B cell (primary cell): ENCODE results near the gene DTNBP1. TPM values are rescaled to one million over a fixed set of nuclear protein-coding genes. Genes with fewer than 3 reads are reported as not detected.

ENCODE experiments used
- ATAC-seq: fragments of 200-7000 bp; cut with Tn5 transposase; one replicate; pipeline ENCODE4 v1.10.0; 2021; ENCODE audit warnings: low read depth, mild to moderate bottlenecking, moderate number of reproducible peaks, moderate library complexity
- CTCF ChIA-PET: fragments of 350-600 bp; sonication (Branson Sonifier 250); formaldehyde crosslinking; loops from one replicate; lab custom pipeline; 2021; ENCODE audit warnings: antibody characterized with exemption, inconsistent platforms; lab: Charles Lee
- POLR2A ChIA-PET: fragments of 350-600 bp; sonication (Branson Sonifier 250); formaldehyde crosslinking; loops from one replicate; lab custom pipeline; 2021; ENCODE audit warnings: antibody characterized with exemption; lab: Charles Lee
- DNase-seq: peaks from one replicate; pipeline ENCODE4 v3.0.0; 2013
- H2AFZ ChIP-seq: 2 replicates; pipeline ENCODE4 v1.6.1; 2012; ENCODE audit warnings: mild to moderate bottlenecking, low read depth, low read length; ENCODE audit not compliant: insufficient read depth, poor library complexity, severe bottlenecking
- H3K27ac ChIP-seq, 2 donors: 1 replicate in 1 of 2; 2 replicates in 1 of 2; pipeline ENCODE4 v1.5.1; 2012 to 2013; ENCODE audit warnings: low read length in 2 of 2, mild to moderate bottlenecking in 2 of 2, moderate library complexity in 1 of 2
- H3K27me3 ChIP-seq, 4 experiments: fragments of 200-600 bp in 1 of 4; sonication (generic) in 1 of 4; replicated peaks in 1 of 4; 1 replicate in 2 of 4; 2 replicates in 2 of 4; pipeline versions ENCODE4 v1.6.1 to v1.7.0; 2013 to 2016; ENCODE audit warnings: low read length in 3 of 4, mild to moderate bottlenecking in 2 of 4, mixed read lengths in 1 of 4, moderate library complexity in 1 of 4; ENCODE audit not compliant: insufficient read depth in 4 of 4, control insufficient read depth in 3 of 4; ENCODE audit errors: control extremely low read depth in 1 of 4
- H3K36me3 ChIP-seq, 2 experiments: replicated peaks in 1 of 2; 1 replicate in 1 of 2; 2 replicates in 1 of 2; pipeline versions ENCODE4 v1.6.1 to v1.7.1; 2013; ENCODE audit warnings: low read length in 1 of 2; ENCODE audit not compliant: insufficient read depth in 2 of 2, control insufficient read depth in 1 of 2; ENCODE audit errors: control extremely low read depth in 1 of 2, extremely low read depth in 1 of 2
- H3K4me1 ChIP-seq, 2 donors: fragments of 200-600 bp in 1 of 2; sonication (generic) in 1 of 2; 1 replicate in 1 of 2; 2 replicates in 1 of 2; pipeline versions ENCODE4 v1.5.1 to v1.6.1; 2013 to 2017; ENCODE audit warnings: low read length in 2 of 2; ENCODE audit not compliant: control insufficient read depth in 2 of 2, insufficient read depth in 2 of 2
- H3K4me2 ChIP-seq: replicated peaks from 2 replicates; pipeline ENCODE3; 2012; ENCODE audit warnings: mild to moderate bottlenecking, low read depth, low read length; ENCODE audit not compliant: poor library complexity, severe bottlenecking
- H3K4me3 ChIP-seq, 5 experiments: fragments of 200-600 bp in 1 of 5; sonication (generic) in 1 of 5; 1 replicate in 3 of 5; 2 replicates in 2 of 5; pipeline versions ENCODE4 v1.5.1 to v1.7.0; 2011 to 2016; ENCODE audit warnings: low read length in 4 of 5, mild to moderate bottlenecking in 4 of 5, low read depth in 2 of 5, control low read depth in 1 of 5, moderate library complexity in 1 of 5; ENCODE audit not compliant: insufficient read depth in 1 of 5; ENCODE audit errors: control extremely low read depth in 1 of 5, extremely low read depth in 1 of 5
- H3K79me2 ChIP-seq: fragments of 200-600 bp; sonication (generic); one replicate; pipeline ENCODE4 v1.6.0; 2016; ENCODE audit warnings: low read length; ENCODE audit not compliant: control insufficient read depth, insufficient read depth
- H3K9ac ChIP-seq: fragments of 200-600 bp; sonication (generic); 2 replicates; pipeline ENCODE4 v1.6.1; 2017; ENCODE audit warnings: mild to moderate bottlenecking, low read length, moderate library complexity
- H3K9me3 ChIP-seq, 3 donors: one replicate each; pipeline versions ENCODE4 v1.6.1 to v1.7.1; 2013; ENCODE audit warnings: low read length in 2 of 3; ENCODE audit not compliant: control insufficient read depth in 2 of 3, insufficient read depth in 1 of 3; ENCODE audit errors: control extremely low read depth in 1 of 3
- H4K20me1 ChIP-seq: 2 replicates; pipeline ENCODE4 v1.6.0; 2012; ENCODE audit warnings: mild to moderate bottlenecking, low read length; ENCODE audit not compliant: insufficient read depth, control insufficient read depth, poor library complexity, severe bottlenecking
- H3K27ac Mint-ChIP-seq: one replicate; pipeline ENCODE4 v1.8.0; 2021; ENCODE audit warnings: mixed read lengths
- H3K27me3 Mint-ChIP-seq: one replicate; pipeline ENCODE4 v1.8.0; 2021; ENCODE audit warnings: mixed read lengths
- H3K4me1 Mint-ChIP-seq: one replicate; pipeline ENCODE4 v1.8.0; 2021; ENCODE audit warnings: mixed read lengths
- H3K4me3 Mint-ChIP-seq: one replicate; pipeline ENCODE4 v1.8.0; 2021; ENCODE audit warnings: mixed read lengths
- H3K9me3 Mint-ChIP-seq: one replicate; pipeline ENCODE4 v1.8.0; 2022; ENCODE audit warnings: mixed read lengths; ENCODE audit not compliant: insufficient read depth
- CTCF ChIP-seq: fragments of 200-600 bp; IDR thresholded peaks from one replicate; pipeline ENCODE4 v1.8.0; 2022; ENCODE audit warnings: antibody characterized with exemption, mild to moderate bottlenecking
- EZH2 ChIP-seq: IDR thresholded peaks from 2 replicates; pipeline ENCODE4 v1.6.1; 2012; ENCODE audit warnings: borderline replicate concordance, low read depth, mild to moderate bottlenecking, moderate library complexity, low read length; ENCODE audit not compliant: insufficient read depth, poor library complexity, severe bottlenecking
- WGBS: methylation state at CpG from one replicate; pipeline ENCODE4 v1.1.5; 2013; ENCODE audit warnings: missing lambda C conversion rate; ENCODE audit not compliant: insufficient coverage; 5-methylcytosine and 5-hydroxymethylcytosine counted together
- intact Hi-C: fragments of 100-400 bp; cut with micrococcal nuclease; formaldehyde crosslinking; loops from one replicate; pipeline ENCODE4 v1.10.0; 2022
- polyA plus RNA-seq: library from polyadenylated mRNA; depleted of rRNA; stranded (reverse); fragments of >200 nt; gene quantifications from 2 replicates; pipeline ENCODE4 v1.2.3, GENCODE V29; 2012
- total RNA-seq, 2 donors: library from RNA; stranded (reverse); fragments of 120-200 nt in 1 of 2; gene quantifications; 1 replicate in 1 of 2; 2 replicates in 1 of 2; pipeline versions ENCODE4 v1.2.3 to v1.2.4, GENCODE V29; 2013 to 2022

The DTNBP1 gene
- total and polyA plus RNA-seq, 2 donors (not counting 1 experiment from before 2014, with no cell fraction given), result 31.4 to 73.0 TPM

DNA sequence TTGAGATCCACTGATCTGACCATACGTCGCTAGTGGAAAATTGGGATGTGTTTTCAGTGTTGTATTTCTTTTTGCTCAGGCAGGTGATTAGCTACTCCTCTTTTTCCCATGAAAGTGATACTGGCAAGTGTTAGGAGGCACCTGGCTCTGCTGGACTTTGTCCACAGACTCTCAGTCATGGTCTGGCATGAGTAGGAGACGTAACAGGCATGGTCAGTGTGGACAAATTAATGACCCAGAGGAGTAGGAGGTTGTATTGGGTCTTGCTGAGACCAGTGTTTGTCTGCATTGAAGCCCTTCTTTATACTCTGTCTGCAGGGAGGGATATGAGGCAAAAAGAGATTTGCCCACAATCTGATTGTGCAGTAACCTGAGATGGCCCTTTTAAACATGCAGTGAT lies 178.7 kb downstream of the DTNBP1 start:
- Histone ChIP-seq H3K36me3 (peaks cover 7 to 24% of the 10 kb centered on the region in 2 experiments), H3K9me3 (no peaks in the 10 kb centered on the region), H4K20me1 (peaks cover 50% of the 10 kb centered on the region), H2AFZ (no peak overlapping the region), H3K27ac (no peak overlapping the region), H3K4me1 (peaks cover 0 to 10% of the 10 kb centered on the region in 2 donors), H3K79me2 (peaks cover 54% of the 10 kb centered on the region), H3K4me2 (no peak overlapping the region), H3K27me3 (no peaks in the 10 kb centered on the region), H3K9ac (no peak overlapping the region), H3K4me3 (no peak overlapping the region)
- intact Hi-C loops, result no loop called here
- no peaks in the 10 kb centered on the region for H3K27me3 Mint-ChIP-seq
- ATAC-seq, result no peak
- H3K9me3 Mint-ChIP-seq, result no peaks in the 10 kb centered on the region
- 100% methylated on average over 3 of the region's 3 CpGs for WGBS
- no peak for DNase-seq
- TF ChIP-seq CTCF (no peak), EZH2 (no peak)
- H3K4me1 Mint-ChIP-seq, result peaks cover 34% of the 10 kb centered on the region
- CTCF ChIA-PET, result interaction anchor here (1.0 kb wide), 1 partner anchor 44 kb away, joined by 3 read pairs; no protein-coding TSS in a partner anchor
- no peak overlapping the region for H3K27ac Mint-ChIP-seq
- no peak overlapping the region for H3K4me3 Mint-ChIP-seq
- POLR2A ChIA-PET, result no interaction called here

- no CpG with 5 or more reads among the region's 1 CpG for WGBS
- H3K27me3 Mint-ChIP-seq, result no peaks in the 10 kb centered on the region
- Histone ChIP-seq H3K4me1 (peaks cover 0 to 10% of the 10 kb centered on the region in 2 donors), H4K20me1 (peaks cover 61% of the 10 kb centered on the region), H2AFZ (no peak overlapping the region), H3K36me3 (peaks cover 1 to 16% of the 10 kb centered on the region in 2 experiments), H3K9me3 (no peaks in the 10 kb centered on the region), H3K27ac (no peak overlapping the region), H3K4me3 (no peak overlapping the region), H3K27me3 (no peaks in the 10 kb centered on the region), H3K79me2 (peaks cover 65% of the 10 kb centered on the region), H3K4me2 (no peak overlapping the region), H3K9ac (no peak overlapping the region)
- H3K9me3 Mint-ChIP-seq, result no peaks in the 10 kb centered on the region
- no peak for ATAC-seq
- intact Hi-C loops, result no loop called here
- TF ChIP-seq CTCF (no peak), EZH2 (no peak)
- DNase-seq, result no peak
- no peak overlapping the region for H3K27ac Mint-ChIP-seq
- ChIA-PET POLR2A (no interaction called here), CTCF (no interaction called here)
- H3K4me3 Mint-ChIP-seq, result no peak overlapping the region
- peaks cover 38% of the 10 kb centered on the region for H3K4me1 Mint-ChIP-seq
Measured at GRCh38 chr6:15483060-15483459, 179.8 kb downstream of the DTNBP1 start.
